Heart left ventricle (tissue), 16 donors: ENCODE results near the gene ZNF14. TPM values are rescaled to one million over a fixed set of nuclear protein-coding genes. Genes with fewer than 3 reads are reported as not detected.
"Not testable (repeated sequence)": the region's sequence is repeated elsewhere in the genome, so short reads cannot be mapped to it uniquely, and the experiment has no call there.

Source experiments
- ATAC-seq, 4 donors: fragments of 200-7000 bp; cut with Tn5 transposase; one replicate each; pipeline ENCODE4 v1.9.1; 2020 to 2022; ENCODE audit warnings: moderate library complexity in 4 of 4, mild to moderate bottlenecking in 3 of 4, moderate number of reproducible peaks in 1 of 4
- DNase-seq, 5 donors: peaks; one replicate each; pipeline ENCODE4 v3.0.0-alpha.2; 2020
- H3K27ac ChIP-seq, 12 donors: fragments of 200-600 bp; sonication (generic) in 4 of 12; one replicate each; pipeline versions ENCODE4 v1.5.0 to v1.8.0; 2016 to 2022; ENCODE audit warnings: mild to moderate bottlenecking in 2 of 12
- H3K27me3 ChIP-seq, 9 donors: fragments of 200-600 bp; sonication (generic) in 2 of 9; one replicate each; pipeline versions ENCODE4 v1.5.1 to v1.8.0; 2016 to 2022; ENCODE audit warnings: mild to moderate bottlenecking in 3 of 9
- H3K36me3 ChIP-seq, 9 donors: fragments of 200-600 bp; sonication (generic) in 2 of 9; one replicate each; pipeline versions ENCODE4 v1.5.0 to v1.8.0; 2018 to 2022; ENCODE audit warnings: mild to moderate bottlenecking in 2 of 9
- H3K4me1 ChIP-seq, 12 donors: fragments of 200-600 bp; sonication (generic) in 4 of 12; one replicate each; pipeline versions ENCODE4 v1.5.0 to v1.8.0; 2016 to 2022; ENCODE audit warnings: mild to moderate bottlenecking in 3 of 12
- H3K4me3 ChIP-seq, 12 donors: fragments of 200-600 bp; sonication (generic) in 4 of 12; one replicate each; pipeline versions ENCODE4 v1.5.0 to v1.8.0; 2017 to 2022; ENCODE audit warnings: mild to moderate bottlenecking in 9 of 12, moderate library complexity in 4 of 12
- H3K9me3 ChIP-seq, 12 donors: fragments of 200-600 bp; sonication (generic) in 4 of 12; one replicate each; pipeline versions ENCODE4 v1.5.0 to v1.8.0; 2016 to 2022; ENCODE audit warnings: mild to moderate bottlenecking in 1 of 12
- CTCF ChIP-seq, 12 donors: fragments of 200-600 bp; sonication (generic) in 4 of 12; IDR thresholded peaks; one replicate each; pipeline versions ENCODE4 v1.5.0 to v1.8.0; 2018 to 2022; ENCODE audit warnings: antibody characterized with exemption in 12 of 12, mild to moderate bottlenecking in 5 of 12
- POLR2A ChIP-seq, 2 donors: fragments of 450-650 bp; IDR thresholded peaks; one replicate each; pipeline ENCODE4 v1.6.1; 2017; ENCODE audit warnings: antibody characterized with exemption in 2 of 2, mild to moderate bottlenecking in 2 of 2, moderate library complexity in 2 of 2
- WGBS, 4 donors: extraction: QIAGEN DNeasy Blood & Tissue Kit in 2 of 4; methylation state at CpG; one replicate each; pipeline versions ENCODE4 v1.1.5 to v1.1.7; 2013 to 2018; 5-methylcytosine and 5-hydroxymethylcytosine counted together
- intact Hi-C, 10 donors: fragments of 100-400 bp; cut with DNase I; formaldehyde crosslinking; loops; one replicate each; pipeline versions ENCODE4 v1.11.1 to v1.14.2; 2022
- polyA plus RNA-seq, 2 donors: library from polyadenylated mRNA; stranded (reverse); fragments of 200-250 nt; gene quantifications; one replicate each; pipeline ENCODE4 v1.2.3, GENCODE V29; 2013
- total RNA-seq, 9 donors: library from RNA; depleted of rRNA in 2 of 9; stranded (reverse); fragments of >200 nt in 2 of 9; fragmentation: NEBNext Ultra II Directional in 3 of 9; extraction: Animal tissue kit (Norgen Biotek cat#: 25700) in 3 of 9; gene quantifications; one replicate each; pipeline versions ENCODE4 v1.1.0 to v1.2.4, GENCODE V29; 2016 to 2023
- donor health status: ischemic (EF 13 %, LVEDD 7.1; RV severe dilation, severe dysfunction).
- donor health status: healthy with polysubstance abuse.
- donor health status: DM: no; HTN: yes; CAD: no.
- donor health status: DM: no; HTN: no; CAD: no.
- donor health status: ischemic (EF 25% LVEDD 6.9; RV normal size, moderate dysfunction).
- donor health status: ischemic (EF 25% LVEDD 5.7; RV mildly dilated, moderate dysfunction).
- donor health status: healthy.
- donor health status: DM: yes; HTN: yes; CAD: no.
- donor health status: ischemic (EF 35%, LVEDD 5.7; RV mildly dilated, moderate dysfunction).
- donor health status: nonischemic (EF 11% LVEDD 7.7; RV severe dilation, severe dysfunction).
- donor health status: DM: yes; HTN: yes; CAD: no.
- donor health status: PGD.
- donor health status: ischemic (EF 29% LVEDD 5.4; RV normal size, mild dysfunction).
- donor health status: nonischemic (EF 23%, LVEDD 6.1; RV moderate dilation, normal function).

ZNF14 gene
- total and polyA plus RNA-seq, 11 donors = 2.3 to 7.9 (median 3.5) TPM

GRCh38 chr19:19668230-19669012 is 64.5 kb downstream of the ZNF14 start, which contains the start of gene ZNF101:
ZNF101 (plus strand) TSS chr19:19668839; CDS start chr19:19668964, 125 bp downstream.
- Histone ChIP-seq H3K36me3 (peaks cover 0 to 16% (median 0%) of the 10 kb centered on the region in 9 donors), H3K4me3 (peak within 1 kb of the TSS; percentile 57 to 100 (median 87)), H3K4me1 (peaks cover 0 to 28% (median 11%) of the 10 kb centered on the region in 12 donors), H3K9me3 (peaks cover 0 to 8% (median 0%) of the 10 kb centered on the region in 12 donors), H3K27ac (peak within 1 kb of the TSS in 11 of 12 donors; percentile 19 to 94 (median 81)), H3K27me3 (no peaks in the 10 kb centered on the region)
- ATAC-seq = peak; percentile 69 to 86 (median 85)
- no peak for TF ChIP-seq CTCF (IDR thresholded peaks at IDR 0.05)
- peak in 1 of 2 donors; percentile 54 for TF ChIP-seq POLR2A (IDR thresholded peaks at IDR 0.05)
- intact Hi-C loops = loop anchor here in 3 of 10 donors (5.0 to 10.0 kb wide), 4 partner anchors 64 to 256 kb away; partner anchors contain the start of genes ZNF14 (in 1 of the 3) and ZNF253 (in 1 of the 3)
- peak; percentile 94 to 96 (median 95) for DNase-seq
- 4 to 12% (median 5%) methylated on average over 18 to 36 of the region's 36 CpGs for WGBS, 4 donors

- 94 to 98% (median 97%) methylated on average over 22 of the region's 22 CpGs for WGBS, 4 donors
- intact Hi-C loops = loop anchor here in 3 of 10 donors (5.0 to 10.0 kb wide), 4 partner anchors 67 to 259 kb away; partner anchors contain the start of genes ZNF14 (in 1 of the 3) and ZNF253 (in 1 of the 3)
- DNase-seq, H3K27ac ChIP-seq, H3K27me3 ChIP-seq, H3K9me3 ChIP-seq, H3K36me3 ChIP-seq, ATAC-seq, H3K4me3 ChIP-seq: not testable (repeated sequence)
- H3K4me1 ChIP-seq = peaks cover 0 to 49% (median 30%) of the 10 kb centered on the region in 12 donors
Measured at GRCh38 chr19:19665420-19665948, 67.4 kb downstream of the ZNF14 start.

- DNase-seq (peak; percentile 97 to 99 (median 99)), ATAC-seq (peak; percentile 97 to 98 (median 98))
- Histone ChIP-seq H3K9me3 (no peaks in the 10 kb centered on the region), H3K27me3 (no peaks in the 10 kb centered on the region), H3K36me3 (peaks cover 0 to 21% (median 14%) of the 10 kb centered on the region in 9 donors), H3K4me3 (peak within 1 kb of the TSS; percentile 78 to 100 (median 96)), H3K27ac (peak within 1 kb of the TSS; percentile 83 to 99 (median 95)), H3K4me1 (peaks cover 0 to 37% (median 21%) of the 10 kb centered on the region in 12 donors)
- 0 to 1% (median 0%) methylated on average over 31 to 85 of the region's 85 CpGs for WGBS, 4 donors
- intact Hi-C loops = loop anchor here in 4 of 10 donors (1.0 to 10.0 kb wide), 5 partner anchors 111 to 374 kb away; partner anchors contain the start of genes ZNF506 (in 1 of the 4) and ZNF682 (in 1 of the 4)
- TF ChIP-seq POLR2A (IDR thresholded peaks at IDR 0.05) (peak in 1 of 2 donors; percentile 63), CTCF (IDR thresholded peaks at IDR 0.05) (peak in 3 of 12 donors; percentile 8 to 34 (median 31))
Measured at GRCh38 chr19:19663256-19664120, 69.4 kb downstream of the ZNF14 start, which contains the start of gene ATP13A1. ATP13A1 (minus strand) TSS chr19:19663676; CDS start chr19:19663666, 10 bp downstream.

GRCh38 chr19:19662871-19663255 is 70.0 kb downstream of the ZNF14 start:
- H3K27me3 ChIP-seq = no peaks in the 10 kb centered on the region
- intact Hi-C loops = loop anchor here in 4 of 10 donors (1.0 to 10.0 kb wide), 5 partner anchors 112 to 374 kb away; partner anchors contain the start of genes ZNF506 (in 1 of the 4) and ZNF682 (in 1 of the 4)
- ATAC-seq (no peak), DNase-seq (no peak)
- H3K9me3 ChIP-seq = no peaks in the 10 kb centered on the region
- no peak for TF ChIP-seq CTCF (IDR thresholded peaks at IDR 0.05)
- TF ChIP-seq POLR2A (IDR thresholded peaks at IDR 0.05) = no peak
- peaks cover 0 to 33% (median 18%) of the 10 kb centered on the region in 12 donors for H3K4me1 ChIP-seq
- WGBS, 4 donors = 9 to 17% (median 13%) methylated on average over 17 of the region's 17 CpGs
- H3K27ac ChIP-seq = peak overlapping the region in 11 of 12 donors; percentile 89 to 99 (median 95)
- H3K36me3 ChIP-seq = peaks cover 0 to 27% (median 20%) of the 10 kb centered on the region in 9 donors
- peak overlapping the region; percentile 78 to 100 (median 96) for H3K4me3 ChIP-seq
